Hematopoietic multipotent progenitor cell treated with erythropoietin and hydrocortisone succinate and interleukin-3 and kit ligand, for 8 days (in vitro differentiated cells): ENCODE results near the gene MCTP1.
"Not testable (repeated sequence)": the region's sequence is repeated elsewhere in the genome, so short reads cannot be mapped to it uniquely, and the experiment has no call there.

ENCODE experiments used
- DNase-seq: peaks from one replicate; pipeline ENCODE4 v3.0.0-alpha.2; 2015

The MCTP1 gene

DNA sequence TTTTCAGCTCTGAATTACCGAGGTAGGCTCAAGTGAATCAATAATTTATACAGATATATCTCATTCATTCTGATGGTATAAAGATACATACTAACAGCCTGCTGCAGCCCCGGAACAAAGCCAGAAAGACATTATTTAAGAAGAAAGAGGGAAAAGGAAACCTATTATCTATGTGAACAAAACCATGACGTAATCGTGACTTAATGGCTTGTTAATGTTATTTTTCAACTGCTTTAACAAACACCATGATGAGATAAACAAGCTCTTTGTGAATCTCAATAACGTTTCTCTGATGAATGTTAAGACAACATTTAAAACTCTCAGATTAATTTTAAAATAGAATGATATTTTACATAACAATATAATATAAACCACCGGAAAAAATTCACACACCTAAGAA, 429.4 kb downstream of the MCTP1 start:
- no peak for DNase-seq

DNA sequence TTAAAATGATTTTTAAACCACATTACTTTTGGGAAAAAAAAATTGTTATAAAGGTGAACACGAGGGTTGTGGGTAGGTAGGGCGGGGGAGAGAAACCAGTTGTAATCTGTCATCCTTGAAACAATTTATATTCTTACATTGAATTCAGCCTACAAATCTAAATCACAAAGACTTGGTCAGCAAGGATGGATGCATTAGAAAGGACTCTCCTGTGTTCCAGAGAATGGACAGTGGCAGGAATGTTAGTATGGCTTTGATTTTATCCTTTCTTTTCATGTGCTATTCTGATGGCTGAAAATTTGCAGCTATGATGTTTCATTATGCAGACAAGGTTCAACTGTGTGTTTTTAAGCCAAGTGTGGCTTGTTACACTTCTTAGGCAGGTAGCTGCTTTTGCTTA, 431.8 kb downstream of the MCTP1 start:
- DNase-seq: no peak

DNA sequence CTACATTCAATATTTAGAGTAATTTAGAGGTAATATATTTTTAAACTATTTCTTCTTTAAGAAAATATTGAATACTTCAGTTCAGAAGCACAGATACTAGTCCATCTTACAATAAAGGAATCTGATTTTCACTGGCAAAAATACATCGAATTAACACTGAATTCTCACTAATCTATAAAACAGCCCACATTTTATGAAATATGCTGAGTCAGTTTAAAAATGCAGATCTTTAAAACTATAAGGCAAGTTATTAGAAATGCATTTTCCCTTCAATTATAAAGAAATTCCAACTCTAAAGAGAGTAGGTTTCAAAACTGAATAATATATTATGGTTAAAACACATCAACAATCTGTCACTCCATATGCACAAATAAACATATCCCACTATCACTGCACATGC, 433.9 kb downstream of the MCTP1 start:
- no peak for DNase-seq

DNA sequence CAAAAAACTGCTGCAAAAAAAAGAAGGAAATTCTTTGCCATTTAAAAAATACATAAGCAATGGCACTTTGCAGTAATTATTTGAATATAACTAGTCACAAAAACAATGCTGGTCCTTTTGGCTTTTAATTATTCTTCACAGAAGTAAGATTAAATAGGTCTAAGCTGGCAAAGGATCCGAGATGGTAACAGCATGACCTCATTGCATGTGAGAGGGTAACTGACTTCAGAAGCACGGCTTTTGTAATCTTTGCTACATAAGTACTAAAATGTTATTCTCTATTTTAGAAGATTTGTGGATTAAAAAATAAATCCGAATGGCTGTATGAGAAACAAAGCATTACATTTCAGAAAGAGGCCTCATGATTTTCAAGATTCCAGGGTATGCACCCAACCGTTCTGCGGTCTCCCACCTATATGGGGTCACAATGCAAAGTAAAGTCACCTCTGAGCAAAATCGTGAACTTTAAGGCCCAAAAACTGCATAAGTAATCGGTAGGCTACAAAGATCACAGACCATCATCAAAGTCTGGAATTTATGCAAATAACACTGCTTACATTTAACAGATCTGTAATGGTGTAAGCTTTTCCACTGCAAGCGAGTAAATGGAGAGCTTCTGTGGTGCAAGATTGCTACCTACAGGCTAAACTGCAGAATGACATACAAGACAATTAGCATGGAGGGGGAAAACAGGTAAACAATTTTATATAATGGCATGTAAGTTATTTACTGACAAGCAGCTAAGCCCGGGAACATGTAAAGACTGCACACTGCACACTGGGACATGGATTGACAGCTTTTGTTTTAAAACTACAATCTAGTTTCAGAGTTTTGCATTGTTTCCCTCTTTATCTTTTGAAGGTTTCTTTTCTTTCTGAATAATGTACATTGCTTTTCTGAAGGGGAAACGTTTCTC, 434.8 kb downstream of the MCTP1 start:
- peak; percentile 53 for DNase-seq

- DNase-seq: no peak
These were observed 435.6 kb downstream of the MCTP1 start for GRCh38 chr5:94849324-94849723.

DNA sequence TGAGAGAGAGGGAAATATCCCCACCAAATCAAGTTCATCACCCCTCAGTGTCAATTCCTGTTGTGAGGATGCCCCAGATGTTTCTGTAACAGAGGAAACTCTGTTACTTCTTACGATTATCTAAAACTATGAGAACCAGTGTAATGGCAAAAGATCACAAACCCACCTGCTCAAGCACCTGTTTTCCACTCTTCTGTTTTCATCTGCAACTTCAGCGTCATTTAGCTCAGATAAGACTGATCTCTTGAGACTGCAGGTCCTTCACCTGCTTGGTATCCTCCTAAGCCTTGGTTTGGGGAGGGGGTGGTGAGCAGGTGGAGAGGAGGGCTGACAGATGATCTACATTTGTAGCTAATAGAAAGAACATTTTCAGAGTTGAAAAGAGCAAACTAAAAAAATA, 437.2 kb downstream of the MCTP1 start:
- no peak for DNase-seq

- no peak for DNase-seq
These were observed 437.9 kb downstream of the MCTP1 start for GRCh38 chr5:94847019-94847418.

GRCh38 chr5:94845696-94846095, 439.2 kb downstream of the MCTP1 start:
- DNase-seq: not testable (repeated sequence)

DNA sequence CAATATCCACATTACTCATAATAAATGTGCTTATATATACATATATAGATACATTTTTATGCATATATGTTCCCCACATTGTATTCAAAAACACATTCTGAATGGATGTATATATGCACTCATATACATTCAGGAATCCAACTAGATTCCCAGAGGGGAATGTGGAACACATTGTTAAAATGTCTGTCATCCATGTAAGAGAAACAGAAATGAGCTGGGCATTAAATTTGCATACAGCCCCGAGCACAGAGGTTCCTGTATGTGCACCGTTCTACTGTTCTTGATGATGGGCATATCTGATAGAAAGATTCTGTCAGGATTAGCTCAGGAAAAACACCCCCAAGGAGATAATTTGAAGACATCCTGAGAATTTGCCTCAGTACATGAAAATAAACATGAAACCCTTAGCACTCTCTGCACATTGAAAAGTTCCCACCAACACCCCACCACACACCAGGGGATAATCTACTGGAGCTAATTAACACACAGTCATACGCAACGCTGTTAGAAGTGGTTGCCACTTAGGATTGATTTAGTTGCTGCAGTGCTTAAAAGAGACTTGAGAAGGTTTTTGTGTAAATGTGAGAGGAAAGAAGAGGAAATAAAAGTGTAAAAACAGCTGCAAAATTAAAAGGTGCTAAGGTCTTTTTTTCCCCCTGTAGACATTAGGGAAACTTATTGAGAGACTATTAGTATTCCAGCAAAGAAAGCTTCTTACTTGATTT, 443.1 kb downstream of the MCTP1 start:
- no peak for DNase-seq

- DNase-seq: no peak
These were observed 451.0 kb downstream of the MCTP1 start for GRCh38 chr5:94833851-94834250.

DNA sequence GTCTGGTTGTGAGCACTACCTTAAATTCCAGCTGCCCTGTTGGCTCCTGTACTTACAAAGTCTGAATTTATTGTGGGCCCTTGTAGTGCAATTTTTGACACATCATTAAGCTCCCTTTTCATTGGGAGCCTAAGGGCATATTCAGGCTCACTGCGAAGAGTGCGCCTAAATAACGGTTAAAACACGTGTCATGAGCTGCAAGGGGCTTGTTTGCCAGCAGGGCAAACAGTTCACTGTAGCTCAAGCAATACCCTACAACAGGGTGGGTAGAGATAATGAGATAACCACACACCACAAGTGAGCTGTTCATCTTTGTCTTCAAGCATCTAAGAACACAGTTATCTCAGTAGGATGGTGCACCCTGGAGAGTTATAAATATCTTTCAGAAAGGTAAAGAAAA, 452.2 kb downstream of the MCTP1 start:
- peak; percentile 12 for DNase-seq

- DNase-seq: peak; percentile 10
These were observed 454.4 kb downstream of the MCTP1 start for GRCh38 chr5:94830520-94830919.

GRCh38 chr5:94828222-94828621, 456.7 kb downstream of the MCTP1 start:
- DNase-seq: not testable (repeated sequence)

DNA sequence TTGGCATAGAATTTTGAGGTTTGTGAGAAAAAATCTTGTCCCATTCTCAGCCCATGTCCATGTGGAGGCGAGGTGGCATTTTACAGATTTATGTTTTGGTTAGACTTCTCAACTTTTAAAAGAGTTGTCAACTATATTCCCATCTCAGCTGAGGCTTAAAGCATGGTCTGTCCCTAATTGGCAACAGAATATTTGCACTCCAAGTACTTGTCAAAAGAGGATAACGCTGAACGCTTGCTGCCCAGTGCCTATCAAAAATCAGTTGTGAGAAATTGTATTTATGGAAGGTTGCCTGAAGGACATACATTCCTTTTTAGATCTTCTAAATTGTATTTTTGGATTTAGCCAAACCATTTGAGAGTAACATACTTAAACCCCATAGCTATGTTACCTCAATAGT, 464.4 kb downstream of the MCTP1 start:
- DNase-seq: no peak

DNA sequence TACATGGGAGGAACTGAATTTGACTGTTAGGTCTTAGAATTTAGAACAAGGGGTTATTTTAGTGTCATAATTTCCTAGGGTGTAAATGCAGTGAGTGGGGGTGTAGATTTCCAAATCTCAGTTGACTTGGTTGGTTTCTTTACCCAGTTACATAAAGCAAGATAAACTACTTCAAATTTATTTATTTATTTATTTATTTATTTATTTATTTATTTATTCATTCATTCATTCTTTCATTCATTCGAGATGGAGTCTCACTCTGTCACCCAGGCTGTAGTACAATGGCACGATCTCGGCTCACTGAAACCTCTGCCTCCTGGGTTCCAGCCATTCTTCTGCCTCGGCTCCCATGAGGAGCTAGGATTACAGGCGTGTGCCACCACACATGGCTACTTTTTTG, 466.0 kb downstream of the MCTP1 start:
- no peak for DNase-seq

DNA sequence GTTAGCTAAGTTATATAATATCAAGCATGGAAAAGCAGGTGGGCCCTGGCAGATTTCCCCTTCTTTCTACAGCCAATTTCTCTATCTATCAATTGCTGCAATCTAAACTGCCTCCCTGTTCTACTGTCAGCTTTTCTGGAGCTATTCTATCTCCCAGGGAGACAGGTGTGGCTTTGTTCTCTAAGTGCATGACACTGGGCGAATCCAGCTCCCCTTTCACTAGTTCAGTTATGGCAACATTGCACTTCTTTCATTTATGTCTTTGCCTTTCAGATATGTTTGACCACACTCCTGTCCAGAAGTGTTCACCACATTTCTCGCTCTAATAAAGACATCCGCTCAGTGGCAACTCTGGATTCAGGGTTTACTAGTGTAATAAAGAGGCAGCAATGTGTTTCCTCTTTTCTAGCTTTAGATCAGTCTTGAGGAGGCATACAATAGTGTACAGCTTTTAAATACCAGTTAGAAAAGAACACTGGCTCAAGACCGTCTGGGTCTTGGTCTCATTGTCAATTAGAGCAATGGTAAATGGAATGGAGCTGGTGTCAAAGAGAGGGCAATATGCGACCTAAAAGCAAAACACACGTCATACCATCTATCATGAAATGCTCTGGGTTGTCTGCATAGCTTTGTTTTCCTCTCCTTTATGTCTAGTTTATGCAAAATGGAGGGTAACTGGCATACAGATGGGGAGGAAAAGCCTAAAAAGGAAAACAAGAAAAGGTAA, 469.4 kb downstream of the MCTP1 start:
- no peak for DNase-seq

GRCh38 chr5:94812232-94812631, 472.7 kb downstream of the MCTP1 start:
- no peak for DNase-seq

DNA sequence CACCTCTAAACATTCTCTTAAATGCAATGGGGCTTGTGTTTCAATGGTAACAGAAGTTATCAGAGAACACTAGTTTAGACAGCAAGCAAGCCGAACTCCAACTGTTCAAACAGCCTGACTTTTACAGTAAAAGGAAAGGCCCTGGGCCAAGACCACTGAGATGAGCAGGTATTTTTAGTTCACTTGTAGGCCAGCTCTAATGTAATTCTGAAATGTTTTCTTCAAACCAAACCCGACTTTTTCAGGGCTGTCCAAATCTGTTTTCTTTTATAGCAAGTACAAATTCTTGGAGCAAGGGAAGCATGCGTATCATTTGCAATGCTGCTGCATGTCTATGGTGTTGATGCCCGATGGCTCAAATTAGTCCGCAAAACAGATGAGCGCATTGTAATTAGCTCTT, 473.6 kb downstream of the MCTP1 start:
- no peak for DNase-seq

GRCh38 chr5:94810877-94811276, 474.0 kb downstream of the MCTP1 start:
- no peak for DNase-seq

DNA sequence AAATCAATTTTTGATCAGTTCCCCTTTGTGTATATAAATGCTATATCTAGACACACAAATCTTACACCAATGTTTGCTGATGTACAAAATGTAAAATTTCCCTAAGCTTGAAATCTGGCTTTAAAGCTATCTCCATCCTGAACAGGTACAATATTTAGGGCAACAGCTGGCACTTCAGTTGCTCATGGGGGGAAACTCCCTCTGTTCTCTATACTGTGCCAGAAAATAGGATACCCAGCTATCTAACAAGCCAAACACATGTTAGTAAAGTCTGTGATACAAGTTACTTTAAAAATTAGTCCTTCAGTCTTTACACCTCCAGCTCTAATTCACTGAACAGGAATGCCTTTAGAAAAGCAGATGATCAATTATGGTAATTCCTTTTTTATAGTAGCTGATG, 474.6 kb downstream of the MCTP1 start:
- DNase-seq: no peak

GRCh38 chr5:94808497-94808896, 476.4 kb downstream of the MCTP1 start:
- no peak for DNase-seq

GRCh38 chr5:94807985-94808384, 476.9 kb downstream of the MCTP1 start:
- no peak for DNase-seq

DNA sequence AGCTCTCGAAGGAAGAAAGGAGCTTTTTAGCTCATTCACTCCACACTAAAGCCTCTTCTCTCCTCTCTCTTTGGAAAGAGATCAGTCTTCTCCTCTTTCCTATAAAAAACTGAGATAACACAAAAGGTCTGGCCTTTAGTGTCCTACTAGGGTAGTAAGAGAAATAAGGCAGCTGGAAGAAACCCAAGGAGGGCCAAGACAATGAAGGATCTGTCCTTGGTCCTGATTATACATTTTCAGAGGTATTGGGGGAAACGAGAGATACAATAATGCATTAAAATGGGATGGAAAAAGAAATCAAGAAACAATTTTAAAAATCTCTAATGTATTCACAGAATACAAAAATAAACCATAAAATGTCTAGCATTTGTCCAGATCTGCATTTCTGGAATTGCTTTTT, 482.4 kb downstream of the MCTP1 start:
- peak; percentile 16 for DNase-seq

- DNase-seq: no peak
These were observed 488.3 kb downstream of the MCTP1 start for GRCh38 chr5:94796586-94796985.
